Measurements from ENCODE around the gene CD24. TPM values are rescaled to one million over a fixed set of nuclear protein-coding genes. Genes with fewer than 3 reads are reported as not detected.
"Not testable (repeated sequence)": the region's sequence is repeated elsewhere in the genome, so short reads cannot be mapped to it uniquely, and the experiment has no call there.

Gene CD24
- total and polyA plus RNA-seq, 10 of the 15 experiments (the other 5 are each of a cell fraction or from before 2014, with no cell fraction given): 0.19 to 21.2 (median 9.0) TPM

DNA sequence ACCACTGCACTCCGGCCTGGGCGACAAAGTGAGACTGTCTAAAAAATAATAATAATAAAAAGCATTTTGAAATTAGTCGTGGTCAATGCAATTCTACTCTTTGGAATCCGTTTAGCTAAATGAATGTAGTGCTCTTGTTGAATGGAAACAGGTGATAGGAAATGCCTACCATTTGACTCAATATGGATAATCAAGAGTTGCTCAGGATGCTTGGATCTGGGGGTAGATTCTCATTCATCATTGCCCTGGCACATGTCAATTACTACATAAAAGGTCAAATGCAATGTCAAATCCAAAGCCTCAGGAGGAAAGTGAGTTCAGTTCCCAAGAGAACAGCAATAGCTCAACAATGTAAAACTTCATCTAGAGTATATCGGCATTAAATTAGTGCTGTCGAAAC lies 3.8 kb downstream of the CD24 start:
- RAD21 ChIA-PET (ENCODE audit: unreplicated experiment); in situ Hi-C loops (cut with MboI); H3K9me3 ChIP-seq (replicated peaks; ENCODE audit: control insufficient read depth, insufficient read depth, low read length); ATAC-seq; H3K9ac ChIP-seq (ENCODE audit: control insufficient read depth, insufficient read depth, low read length); H4K20me1 ChIP-seq (ENCODE audit: control insufficient read depth, insufficient read depth); SMC1A ChIA-PET (ENCODE audit: uncharacterized antibody, unreplicated experiment); H3K4me3 ChIP-seq; CTCF ChIA-PET; H3K4me2 ChIP-seq (ENCODE audit: control insufficient read depth, insufficient read depth); H3K36me3 ChIP-seq (ENCODE audit: control insufficient read depth in 2 of 2, insufficient read depth in 2 of 2, low read length in 1 of 2); intact Hi-C loops (cut with micrococcal nuclease; ENCODE audit: unreplicated experiment); FAIRE-seq; H3K27ac ChIP-seq (ENCODE audit: control insufficient read depth, insufficient read depth); H3K79me2 ChIP-seq (ENCODE audit: control insufficient read depth, insufficient read depth, low read length); POLR2A ChIA-PET; H3K4me1 ChIP-seq (ENCODE audit: control insufficient read depth, insufficient read depth, low read length); BruUV-seq (replicated peaks); DNase-seq (ENCODE audit: low read depth, low spot score); H2AFZ ChIP-seq (ENCODE audit: control insufficient read depth, low read depth, low read length): not testable (repeated sequence)
- H3K27me3 ChIP-seq (replicated peaks in 1 of 2; ENCODE audit: control insufficient read depth in 2 of 2, insufficient read depth in 2 of 2, low read length in 1 of 2): peaks cover 11 to 13% of the 10 kb centered on the region in 2 experiments; a peak in 3 of 4 replicates
- WGBS (ENCODE audit: insufficient coverage, insufficient replicate concordance, low lambda C conversion rate, missing lambda C conversion rate): 58% methylated on average over 6 of the region's 6 CpGs

DNA sequence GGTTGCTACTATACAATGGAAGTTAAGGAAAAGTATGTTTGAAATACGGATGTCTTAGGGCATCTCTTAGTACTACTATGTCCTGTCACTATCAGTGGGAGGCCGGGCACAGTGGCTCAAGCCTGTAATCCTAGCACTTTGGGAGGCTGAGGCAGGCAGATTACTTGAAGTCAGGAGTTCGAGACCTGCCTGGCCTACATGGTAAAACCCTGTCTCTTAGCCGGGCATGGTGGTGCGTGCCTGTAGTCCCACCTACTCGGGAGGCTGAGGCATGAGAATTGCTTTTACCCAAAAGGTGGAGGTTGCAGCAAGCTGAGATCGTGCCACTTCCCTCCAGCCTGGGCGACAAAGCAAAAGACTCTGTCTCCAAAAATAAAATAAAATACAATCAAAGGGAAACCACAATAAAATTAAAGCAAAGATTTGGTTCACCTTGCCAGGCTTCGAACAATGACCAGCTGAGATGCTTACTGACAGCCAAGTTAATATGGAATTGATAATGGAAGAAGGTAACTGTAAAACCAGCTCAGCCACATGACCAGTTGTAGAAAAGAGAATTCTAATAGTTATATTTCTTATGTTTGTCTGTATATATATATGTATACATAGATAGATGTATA lies 6.5 kb downstream of the CD24 start:
- in situ Hi-C loops (cut with MboI) (no loop called here), intact Hi-C loops (cut with micrococcal nuclease; ENCODE audit: unreplicated experiment) (no loop called here)
- BruUV-seq (replicated peaks): no TSS peak
- POLR2A ChIA-PET: no interaction called here
- Histone ChIP-seq H3K4me2 (ENCODE audit: control insufficient read depth, insufficient read depth) (no peak overlapping the region), H3K79me2 (ENCODE audit: control insufficient read depth, insufficient read depth, low read length) (no peaks in the 10 kb centered on the region), H3K9ac (ENCODE audit: control insufficient read depth, insufficient read depth, low read length) (no peak overlapping the region), H3K27ac (ENCODE audit: control insufficient read depth, insufficient read depth) (no peak overlapping the region), H3K4me3 (no peak overlapping the region), H3K4me1 (ENCODE audit: control insufficient read depth, insufficient read depth, low read length) (no peaks in the 10 kb centered on the region), H4K20me1 (ENCODE audit: control insufficient read depth, insufficient read depth) (no peaks in the 10 kb centered on the region), H2AFZ (ENCODE audit: control insufficient read depth, low read depth, low read length) (no peak overlapping the region), H3K27me3 (replicated peaks in 1 of 2; ENCODE audit: control insufficient read depth in 2 of 2, insufficient read depth in 2 of 2, low read length in 1 of 2) (peaks cover 1 to 2% of the 10 kb centered on the region in 2 experiments; a peak in 1 of 4 replicates), H3K36me3 (ENCODE audit: control insufficient read depth in 2 of 2, insufficient read depth in 2 of 2, low read length in 1 of 2) (no peaks in the 10 kb centered on the region), H3K9me3 (replicated peaks; ENCODE audit: control insufficient read depth, insufficient read depth, low read length) (no peaks in the 10 kb centered on the region)
- 38% methylated on average over 9 of the region's 9 CpGs for WGBS (ENCODE audit: insufficient coverage, insufficient replicate concordance, low lambda C conversion rate, missing lambda C conversion rate)
- CTCF ChIA-PET: interaction anchor here (1.4 kb wide), 1 partner anchor 11 kb away, joined by 3 read pairs; no protein-coding TSS in a partner anchor
- no peak for TF ChIP-seq SPI1 (IDR thresholded peaks at IDR 0.05; ENCODE audit: borderline replicate concordance, insufficient read depth, low read depth, low read length)
- TF ChIP-seq BHLHE40 (IDR thresholded peaks at IDR 0.05; ENCODE audit: borderline replicate concordance in 1 of 2, low read depth in 2 of 2, low read length in 1 of 2): no peak
- no peak for TF ChIP-seq KDM1A (IDR thresholded peaks at IDR 0.05; ENCODE audit: borderline replicate concordance)
- TF ChIP-seq, protein P1, sequence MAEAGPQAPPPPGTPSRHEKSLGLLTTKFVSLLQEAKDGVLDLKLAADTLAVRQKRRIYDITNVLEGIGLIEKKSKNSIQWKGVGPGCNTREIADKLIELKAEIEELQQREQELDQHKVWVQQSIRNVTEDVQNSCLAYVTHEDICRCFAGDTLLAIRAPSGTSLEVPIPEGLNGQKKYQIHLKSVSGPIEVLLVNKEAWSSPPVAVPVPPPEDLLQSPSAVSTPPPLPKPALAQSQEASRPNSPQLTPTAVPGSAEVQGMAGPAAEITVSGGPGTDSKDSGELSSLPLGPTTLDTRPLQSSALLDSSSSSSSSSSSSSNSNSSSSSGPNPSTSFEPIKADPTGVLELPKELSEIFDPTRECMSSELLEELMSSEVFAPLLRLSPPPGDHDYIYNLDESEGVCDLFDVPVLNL (IDR thresholded peaks at IDR 0.05; ENCODE audit: low read depth, low read length): no peak
- no peak for TF ChIP-seq ASH2L (IDR thresholded peaks at IDR 0.05; ENCODE audit: borderline replicate concordance, low read depth)
- TF ChIP-seq POLR2A (IDR thresholded peaks at IDR 0.05; ENCODE audit: low read depth, low read length): no peak
- TF ChIP-seq POLR2AphosphoS2 (IDR thresholded peaks at IDR 0.05; ENCODE audit: low read depth, low read length): no peak
- no peak for TF ChIP-seq ZBED1 (IDR thresholded peaks at IDR 0.05; ENCODE audit: borderline replicate concordance)
- TF ChIP-seq SP1 (IDR thresholded peaks at IDR 0.05; ENCODE audit: low read depth, low read length): no peak
- TF ChIP-seq POU2F2 (IDR thresholded peaks at IDR 0.05; ENCODE audit: borderline replicate concordance, low read depth, low read length): no peak
- TF ChIP-seq, protein P2, sequence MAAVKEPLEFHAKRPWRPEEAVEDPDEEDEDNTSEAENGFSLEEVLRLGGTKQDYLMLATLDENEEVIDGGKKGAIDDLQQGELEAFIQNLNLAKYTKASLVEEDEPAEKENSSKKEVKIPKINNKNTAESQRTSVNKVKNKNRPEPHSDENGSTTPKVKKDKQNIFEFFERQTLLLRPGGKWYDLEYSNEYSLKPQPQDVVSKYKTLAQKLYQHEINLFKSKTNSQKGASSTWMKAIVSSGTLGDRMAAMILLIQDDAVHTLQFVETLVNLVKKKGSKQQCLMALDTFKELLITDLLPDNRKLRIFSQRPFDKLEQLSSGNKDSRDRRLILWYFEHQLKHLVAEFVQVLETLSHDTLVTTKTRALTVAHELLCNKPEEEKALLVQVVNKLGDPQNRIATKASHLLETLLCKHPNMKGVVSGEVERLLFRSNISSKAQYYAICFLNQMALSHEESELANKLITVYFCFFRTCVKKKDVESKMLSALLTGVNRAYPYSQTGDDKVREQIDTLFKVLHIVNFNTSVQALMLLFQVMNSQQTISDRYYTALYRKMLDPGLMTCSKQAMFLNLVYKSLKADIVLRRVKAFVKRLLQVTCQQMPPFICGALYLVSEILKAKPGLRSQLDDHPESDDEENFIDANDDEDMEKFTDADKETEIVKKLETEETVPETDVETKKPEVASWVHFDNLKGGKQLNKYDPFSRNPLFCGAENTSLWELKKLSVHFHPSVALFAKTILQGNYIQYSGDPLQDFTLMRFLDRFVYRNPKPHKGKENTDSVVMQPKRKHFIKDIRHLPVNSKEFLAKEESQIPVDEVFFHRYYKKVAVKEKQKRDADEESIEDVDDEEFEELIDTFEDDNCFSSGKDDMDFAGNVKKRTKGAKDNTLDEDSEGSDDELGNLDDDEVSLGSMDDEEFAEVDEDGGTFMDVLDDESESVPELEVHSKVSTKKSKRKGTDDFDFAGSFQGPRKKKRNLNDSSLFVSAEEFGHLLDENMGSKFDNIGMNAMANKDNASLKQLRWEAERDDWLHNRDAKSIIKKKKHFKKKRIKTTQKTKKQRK (IDR thresholded peaks at IDR 0.05; ENCODE audit: low read depth, low read length): no peak
- RAD21 ChIA-PET (ENCODE audit: unreplicated experiment): interaction anchor here (0.7 kb wide), 1 partner anchor 358 kb away, joined by 4 read pairs; no protein-coding TSS in a partner anchor
- SMC1A ChIA-PET (ENCODE audit: uncharacterized antibody, unreplicated experiment): no interaction called here
- FAIRE-seq: no peak
- DNase-seq (ENCODE audit: low read depth, low spot score): no peak
- no peak for ATAC-seq
